ENCODE data around the gene NDUFB4. TPM values are rescaled to one million over a fixed set of nuclear protein-coding genes. Genes with fewer than 3 reads are reported as not detected.

Gene NDUFB4
- total RNA-seq, 1 donor from 2014 or later = 107 TPM

DNA sequence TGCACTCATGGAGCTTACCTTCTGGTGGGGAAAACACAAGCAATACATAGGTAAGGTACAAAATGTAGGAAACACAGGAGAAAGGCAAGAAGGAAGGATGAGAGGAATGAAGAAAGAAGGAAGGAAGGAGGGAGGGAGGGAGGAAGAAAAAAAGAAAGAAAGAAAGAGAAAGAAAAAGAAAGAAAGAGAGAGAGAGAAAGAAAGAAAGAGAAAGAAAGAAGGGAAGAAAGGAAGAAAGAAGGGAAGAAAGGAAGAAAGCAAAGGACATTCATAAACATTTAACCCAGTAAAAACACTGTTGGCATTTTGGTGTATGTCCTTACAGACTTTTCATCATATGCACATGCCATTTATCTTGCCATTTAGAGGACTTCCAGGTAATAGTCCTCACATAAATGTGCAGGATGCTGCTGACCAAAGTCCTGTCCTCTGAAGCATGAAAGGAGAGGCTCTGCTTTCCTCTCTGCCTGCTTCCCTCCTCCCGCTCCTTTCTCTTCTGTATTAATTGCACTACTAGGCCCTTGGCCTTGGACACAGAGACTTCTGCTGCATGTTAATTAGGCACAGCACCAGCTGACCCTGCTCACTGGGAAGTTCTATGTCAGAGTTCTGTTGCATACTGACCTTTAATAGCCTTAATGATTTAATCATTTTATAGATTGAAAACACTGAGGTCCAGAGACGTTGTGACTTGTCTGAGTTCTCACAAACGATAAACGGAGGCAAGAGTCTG is 29.7 kb upstream of the NDUFB4 start:
- Histone ChIP-seq H3K79me2 (ENCODE audit: insufficient read depth, low read length) (no peaks in the 10 kb centered on the region), H3K27ac (ENCODE audit: low read depth, low read length) (no peak overlapping the region), H3K9me3 (ENCODE audit: insufficient read depth, low read depth, low read length) (no peaks in the 10 kb centered on the region), H3K4me3 (ENCODE audit: insufficient read depth, low read depth, low read length) (no peak overlapping the region), H4K20me1 (ENCODE audit: insufficient read depth, low read length) (no peaks in the 10 kb centered on the region), H3K9ac (ENCODE audit: low read length) (no peak overlapping the region), H3K27me3 (ENCODE audit: insufficient read depth, low read length) (no peaks in the 10 kb centered on the region), H3K36me3 (ENCODE audit: insufficient read depth, low read length) (no peaks in the 10 kb centered on the region), H3K4me1 (ENCODE audit: insufficient read depth, low read length) (peaks cover 8% of the 10 kb centered on the region), H3K4me2 (ENCODE audit: low read length) (no peak overlapping the region), H2AFZ (ENCODE audit: low read depth, low read length) (no peak overlapping the region)
- Mint-ChIP-seq H3K27ac (ENCODE audit: unreplicated experiment) (no peak overlapping the region), H3K36me3 (ENCODE audit: low read depth, unreplicated experiment) (no peaks in the 10 kb centered on the region), H3K4me1 (ENCODE audit: low read depth, unreplicated experiment) (peaks cover 12% of the 10 kb centered on the region), H3K9me3 (ENCODE audit: unreplicated experiment) (no peaks in the 10 kb centered on the region), H3K27me3 (ENCODE audit: low read depth, unreplicated experiment) (no peaks in the 10 kb centered on the region), H3K4me3 (ENCODE audit: unreplicated experiment) (no peak overlapping the region)
- no peak for DNase-seq (ENCODE audit: low read depth)
- TF ChIP-seq EZH2 (IDR thresholded peaks at IDR 0.05; ENCODE audit: insufficient read depth, low read length) = no peak
- TF ChIP-seq, protein P1, sequence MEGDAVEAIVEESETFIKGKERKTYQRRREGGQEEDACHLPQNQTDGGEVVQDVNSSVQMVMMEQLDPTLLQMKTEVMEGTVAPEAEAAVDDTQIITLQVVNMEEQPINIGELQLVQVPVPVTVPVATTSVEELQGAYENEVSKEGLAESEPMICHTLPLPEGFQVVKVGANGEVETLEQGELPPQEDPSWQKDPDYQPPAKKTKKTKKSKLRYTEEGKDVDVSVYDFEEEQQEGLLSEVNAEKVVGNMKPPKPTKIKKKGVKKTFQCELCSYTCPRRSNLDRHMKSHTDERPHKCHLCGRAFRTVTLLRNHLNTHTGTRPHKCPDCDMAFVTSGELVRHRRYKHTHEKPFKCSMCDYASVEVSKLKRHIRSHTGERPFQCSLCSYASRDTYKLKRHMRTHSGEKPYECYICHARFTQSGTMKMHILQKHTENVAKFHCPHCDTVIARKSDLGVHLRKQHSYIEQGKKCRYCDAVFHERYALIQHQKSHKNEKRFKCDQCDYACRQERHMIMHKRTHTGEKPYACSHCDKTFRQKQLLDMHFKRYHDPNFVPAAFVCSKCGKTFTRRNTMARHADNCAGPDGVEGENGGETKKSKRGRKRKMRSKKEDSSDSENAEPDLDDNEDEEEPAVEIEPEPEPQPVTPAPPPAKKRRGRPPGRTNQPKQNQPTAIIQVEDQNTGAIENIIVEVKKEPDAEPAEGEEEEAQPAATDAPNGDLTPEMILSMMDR (IDR thresholded peaks at IDR 0.05; ENCODE audit: insufficient read depth, low read depth, low read length) = no peak
- no peak for FAIRE-seq

DNA sequence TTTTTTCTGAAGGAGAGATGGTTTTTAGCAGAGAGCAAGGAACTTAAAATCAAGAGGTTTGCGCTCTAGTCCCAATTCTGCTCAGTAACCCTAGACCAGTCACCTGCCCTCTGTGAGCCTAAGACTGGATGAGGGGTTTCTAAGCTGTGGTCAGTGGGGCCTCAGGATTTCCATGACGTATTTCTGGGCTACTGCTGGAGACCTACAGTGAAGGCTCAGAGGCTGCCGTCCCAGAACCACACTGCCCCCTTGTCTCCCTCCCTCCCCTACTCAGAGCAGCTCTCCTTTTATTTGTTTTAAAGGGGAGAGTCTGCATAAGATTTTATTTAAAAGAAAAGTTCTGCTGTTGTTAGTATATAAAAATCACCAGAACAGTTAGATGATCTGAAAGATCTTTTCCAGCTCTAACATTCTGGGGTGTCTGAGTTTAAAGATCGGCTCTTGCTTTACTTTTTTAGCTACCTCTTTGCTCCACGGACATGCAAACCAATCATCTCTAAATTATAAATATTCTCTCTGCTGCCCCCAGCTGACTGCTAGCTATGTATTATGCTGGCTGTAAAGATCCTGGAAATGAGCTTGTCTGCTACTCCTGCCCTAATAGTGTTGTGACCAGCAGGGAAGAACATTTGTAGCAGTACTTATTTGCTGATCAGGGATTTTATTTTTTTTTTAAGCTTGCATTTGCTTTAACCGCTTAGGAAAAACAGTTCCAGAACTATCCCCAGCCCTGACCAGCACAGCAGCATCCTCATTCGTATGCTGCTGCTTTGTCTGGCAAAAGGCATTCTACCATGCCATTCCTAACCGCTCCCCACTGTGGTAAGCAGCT is 28.6 kb upstream of the NDUFB4 start:
- no peak overlapping the region for H3K27ac ChIP-seq (ENCODE audit: low read depth, low read length)
- peaks cover 8% of the 10 kb centered on the region for H3K4me1 ChIP-seq (ENCODE audit: insufficient read depth, low read length)
- Mint-ChIP-seq H3K9me3 (ENCODE audit: unreplicated experiment) (no peaks in the 10 kb centered on the region), H3K27ac (ENCODE audit: unreplicated experiment) (peak overlapping the region; percentile 78), H3K36me3 (ENCODE audit: low read depth, unreplicated experiment) (no peaks in the 10 kb centered on the region), H3K27me3 (ENCODE audit: low read depth, unreplicated experiment) (no peaks in the 10 kb centered on the region), H3K4me1 (ENCODE audit: low read depth, unreplicated experiment) (peaks cover 12% of the 10 kb centered on the region), H3K4me3 (ENCODE audit: unreplicated experiment) (peak overlapping the region; percentile 50)
- no peaks in the 10 kb centered on the region for H3K27me3 ChIP-seq (ENCODE audit: insufficient read depth, low read length)
- peak overlapping the region; percentile 34 for H3K9ac ChIP-seq (ENCODE audit: low read length)
- no peaks in the 10 kb centered on the region for H3K79me2 ChIP-seq (ENCODE audit: insufficient read depth, low read length)
- TF ChIP-seq EZH2 (IDR thresholded peaks at IDR 0.05; ENCODE audit: insufficient read depth, low read length) = no peak
- TF ChIP-seq, protein P1 (IDR thresholded peaks at IDR 0.05; ENCODE audit: insufficient read depth, low read depth, low read length) = peak; percentile 54
- DNase-seq (ENCODE audit: low read depth) (peak; percentile 65), FAIRE-seq (no peak)
- no peaks in the 10 kb centered on the region for H3K9me3 ChIP-seq (ENCODE audit: insufficient read depth, low read depth, low read length)
- peak overlapping the region; percentile 71 for H3K4me2 ChIP-seq (ENCODE audit: low read length)
- H3K36me3 ChIP-seq (ENCODE audit: insufficient read depth, low read length) = no peaks in the 10 kb centered on the region
- H3K4me3 ChIP-seq (ENCODE audit: insufficient read depth, low read depth, low read length) = no peak overlapping the region
- H2AFZ ChIP-seq (ENCODE audit: low read depth, low read length) = peak overlapping the region; percentile 19
- no peaks in the 10 kb centered on the region for H4K20me1 ChIP-seq (ENCODE audit: insufficient read depth, low read length)

Measured in astrocyte (in vitro differentiated cells and primary cell).